ENCODE data around the gene KCNIP4.

DNA sequence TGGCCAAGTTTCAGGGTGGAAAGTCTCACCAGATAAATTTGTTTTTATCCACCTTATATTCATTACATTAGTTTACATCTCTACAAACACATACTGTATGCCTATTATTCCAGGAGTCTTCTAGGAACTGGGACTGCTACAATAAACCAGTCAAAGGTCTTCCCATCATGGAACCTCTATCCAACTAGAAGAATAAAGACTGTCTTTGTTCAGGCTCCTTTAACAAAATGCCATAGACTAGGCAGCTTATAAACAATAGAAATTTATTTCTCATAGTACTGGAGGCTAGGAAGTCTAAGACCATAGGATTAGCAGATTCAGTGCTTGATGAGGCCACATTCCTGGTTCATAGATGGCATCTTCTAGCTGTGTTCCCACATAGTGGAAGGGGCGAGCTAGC, 1186.7 kb downstream of the KCNIP4 start:
- TF ChIP-seq, protein P1, sequence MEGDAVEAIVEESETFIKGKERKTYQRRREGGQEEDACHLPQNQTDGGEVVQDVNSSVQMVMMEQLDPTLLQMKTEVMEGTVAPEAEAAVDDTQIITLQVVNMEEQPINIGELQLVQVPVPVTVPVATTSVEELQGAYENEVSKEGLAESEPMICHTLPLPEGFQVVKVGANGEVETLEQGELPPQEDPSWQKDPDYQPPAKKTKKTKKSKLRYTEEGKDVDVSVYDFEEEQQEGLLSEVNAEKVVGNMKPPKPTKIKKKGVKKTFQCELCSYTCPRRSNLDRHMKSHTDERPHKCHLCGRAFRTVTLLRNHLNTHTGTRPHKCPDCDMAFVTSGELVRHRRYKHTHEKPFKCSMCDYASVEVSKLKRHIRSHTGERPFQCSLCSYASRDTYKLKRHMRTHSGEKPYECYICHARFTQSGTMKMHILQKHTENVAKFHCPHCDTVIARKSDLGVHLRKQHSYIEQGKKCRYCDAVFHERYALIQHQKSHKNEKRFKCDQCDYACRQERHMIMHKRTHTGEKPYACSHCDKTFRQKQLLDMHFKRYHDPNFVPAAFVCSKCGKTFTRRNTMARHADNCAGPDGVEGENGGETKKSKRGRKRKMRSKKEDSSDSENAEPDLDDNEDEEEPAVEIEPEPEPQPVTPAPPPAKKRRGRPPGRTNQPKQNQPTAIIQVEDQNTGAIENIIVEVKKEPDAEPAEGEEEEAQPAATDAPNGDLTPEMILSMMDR (IDR thresholded peaks at IDR 0.05): no peak
- TF ChIP-seq POLR2A (IDR thresholded peaks at IDR 0.05; ENCODE audit: low read depth) (no peak), EP300 (IDR thresholded peaks at IDR 0.05) (no peak), POLR2AphosphoS5 (IDR thresholded peaks at IDR 0.05) (no peak)

All from esophagus muscularis mucosa (tissue), 4 donors.